CD4-positive, alpha-beta T cell (primary cell): ENCODE results near the gene PPP2R2B. TPM values are rescaled to one million over a fixed set of nuclear protein-coding genes. Genes with fewer than 3 reads are reported as not detected.

Experiments used
- ATAC-seq: fragments of 200-7000 bp; cut with Tn5 transposase; one replicate; pipeline ENCODE4 v1.10.0; 2022; ENCODE audit warnings: mild to moderate bottlenecking; ENCODE audit not compliant: poor library complexity
- CTCF ChIA-PET: fragments of 350-600 bp; sonication (Branson Sonifier 250); formaldehyde crosslinking; loops from one replicate; lab custom pipeline; 2021; ENCODE audit warnings: antibody characterized with exemption, inconsistent platforms; lab: Charles Lee
- POLR2A ChIA-PET: fragments of 350-600 bp; sonication (Branson Sonifier 250); formaldehyde crosslinking; loops from one replicate; lab custom pipeline; 2021; ENCODE audit warnings: antibody characterized with exemption, inconsistent platforms; lab: Charles Lee
- DNase-seq, 14 experiments: peaks; one replicate each; pipeline ENCODE4 v3.0.0-alpha.2; 2013 to 2020; ENCODE audit warnings: mixed read lengths in 2 of 14
- H3K27ac ChIP-seq, 2 donors: one replicate each; pipeline versions ENCODE4 v1.5.1 to v1.7.0; 2013; ENCODE audit warnings: low read length in 2 of 2, low read depth in 1 of 2, mild to moderate bottlenecking in 1 of 2
- H3K27me3 ChIP-seq, 2 experiments: 1 replicate in 1 of 2; 2 replicates in 1 of 2; pipeline versions ENCODE4 v1.6.1 to v1.7.0; 2013; ENCODE audit warnings: low read length in 2 of 2, control low read depth in 1 of 2, mild to moderate bottlenecking in 1 of 2, moderate library complexity in 1 of 2; ENCODE audit not compliant: insufficient read depth in 2 of 2, control insufficient read depth in 1 of 2
- H3K36me3 ChIP-seq: one replicate; pipeline ENCODE4 v1.6.1; 2013; ENCODE audit warnings: low read length, control low read depth; ENCODE audit not compliant: insufficient read depth
- H3K4me1 ChIP-seq: one replicate; pipeline ENCODE4 v1.6.1; 2013; ENCODE audit warnings: low read length, control low read depth; ENCODE audit not compliant: insufficient read depth
- H3K4me3 ChIP-seq: one replicate; pipeline ENCODE4 v1.5.1; 2013; ENCODE audit warnings: mild to moderate bottlenecking, low read length, moderate library complexity
- H3K9me3 ChIP-seq, 2 experiments: 1 replicate in 1 of 2; 2 replicates in 1 of 2; pipeline versions ENCODE4 v1.6.1 to v1.7.0; 2013; ENCODE audit warnings: low read length in 2 of 2, mild to moderate bottlenecking in 2 of 2, control low read depth in 1 of 2, moderate library complexity in 1 of 2; ENCODE audit not compliant: control insufficient read depth in 1 of 2, insufficient read depth in 1 of 2
- H3K27ac Mint-ChIP-seq: one replicate; pipeline ENCODE4 v1.8.0; 2020; ENCODE audit warnings: mixed read lengths
- H3K27me3 Mint-ChIP-seq: one replicate; pipeline ENCODE4 v1.8.0; 2021; ENCODE audit warnings: mixed read lengths
- H3K36me3 Mint-ChIP-seq: one replicate; pipeline ENCODE4 v1.8.0; 2021; ENCODE audit warnings: low read depth, mixed read lengths
- H3K4me1 Mint-ChIP-seq: one replicate; pipeline ENCODE4 v1.8.0; 2021; ENCODE audit warnings: low read depth, mixed read lengths
- H3K4me3 Mint-ChIP-seq: one replicate; pipeline ENCODE4 v1.8.0; 2020; ENCODE audit warnings: mild to moderate bottlenecking, mixed read lengths
- H3K9me3 Mint-ChIP-seq: one replicate; pipeline ENCODE4 v1.8.0; 2020; ENCODE audit warnings: mixed read lengths
- CTCF ChIP-seq: fragments of 200-600 bp; IDR thresholded peaks from one replicate; pipeline ENCODE4 v1.8.0; 2022; ENCODE audit warnings: antibody characterized with exemption, mild to moderate bottlenecking
- intact Hi-C, 2 experiments: fragments of 100-400 bp; cut with DNase I in 1 of 2; cut with micrococcal nuclease in 1 of 2; formaldehyde crosslinking; loops; one replicate each; pipeline versions ENCODE4 v1.15.1 to v1.9.0; 2023 to 2025; cut with DNase I, micrococcal nuclease
- total RNA-seq, 174 experiments: library from RNA in 2 of 174; stranded (reverse) in 2 of 174; gene quantifications; one replicate each; pipeline ENCODE4 v1.2.3 and lab custom pipeline; 2021 to 2026

PPP2R2B gene
- total RNA-seq, 2 experiments from 2014 or later = 4.1 to 4.2 TPM

DNA sequence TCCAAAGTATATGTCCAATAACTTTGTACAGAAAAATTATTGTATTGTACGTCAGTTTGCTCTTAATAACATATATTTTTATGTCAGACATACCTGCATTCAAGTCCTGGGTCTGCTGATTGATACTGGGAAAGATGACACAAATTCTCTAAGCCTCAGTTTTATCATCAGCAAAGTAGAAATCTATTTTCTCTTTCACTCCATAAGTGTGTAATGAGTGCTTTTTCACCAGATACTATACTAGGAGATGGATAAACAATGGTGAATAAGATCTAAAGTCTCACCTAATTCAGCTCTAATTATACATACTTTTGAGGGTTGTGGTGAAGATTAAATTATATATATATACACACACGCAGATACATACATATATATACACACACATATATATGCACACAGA, 12.3 kb downstream of the PPP2R2B start:
- no peaks in the 10 kb centered on the region for H3K36me3 ChIP-seq
- Mint-ChIP-seq H3K36me3 (no peaks in the 10 kb centered on the region), H3K9me3 (no peaks in the 10 kb centered on the region), H3K4me1 (no peaks in the 10 kb centered on the region), H3K27me3 (no peaks in the 10 kb centered on the region), H3K27ac (no peak overlapping the region), H3K4me3 (no peak overlapping the region)
- DNase-seq = no peak
- ChIA-PET POLR2A (no interaction called here), CTCF (no interaction called here)
- no peak for ATAC-seq
- no peaks in the 10 kb centered on the region for H3K9me3 ChIP-seq
- no peaks in the 10 kb centered on the region for H3K27me3 ChIP-seq
- no peak overlapping the region for H3K27ac ChIP-seq
- no peak for TF ChIP-seq CTCF
- intact Hi-C loops = no loop called here
- no peak overlapping the region for H3K4me3 ChIP-seq
- H3K4me1 ChIP-seq = no peaks in the 10 kb centered on the region

- intact Hi-C loops = no loop called here
- TF ChIP-seq CTCF = no peak
- DNase-seq (no peak), ATAC-seq (no peak)
- Histone ChIP-seq H3K4me1 (no peaks in the 10 kb centered on the region), H3K27me3 (no peaks in the 10 kb centered on the region), H3K36me3 (no peaks in the 10 kb centered on the region), H3K27ac (no peak overlapping the region), H3K4me3 (no peak overlapping the region), H3K9me3 (no peaks in the 10 kb centered on the region)
- POLR2A ChIA-PET = no interaction called here
- Mint-ChIP-seq H3K4me3 (no peak overlapping the region), H3K4me1 (peaks cover 9% of the 10 kb centered on the region), H3K36me3 (no peaks in the 10 kb centered on the region), H3K9me3 (no peaks in the 10 kb centered on the region), H3K27ac (no peak overlapping the region), H3K27me3 (no peaks in the 10 kb centered on the region)
- CTCF ChIA-PET = no interaction called here
Measured at GRCh38 chr5:146862641-146863040, 15.9 kb downstream of the PPP2R2B start.

GRCh38 chr5:146860213-146860893, 18.2 kb downstream of the PPP2R2B start:
- intact Hi-C loops = no loop called here
- POLR2A ChIA-PET = no interaction called here
- H3K4me1 ChIP-seq = no peaks in the 10 kb centered on the region
- no peaks in the 10 kb centered on the region for H3K27me3 Mint-ChIP-seq
- no peak overlapping the region for H3K27ac Mint-ChIP-seq
- DNase-seq = no peak
- ATAC-seq = no peak
- no peaks in the 10 kb centered on the region for H3K27me3 ChIP-seq
- H3K4me3 ChIP-seq = no peak overlapping the region
- TF ChIP-seq CTCF = no peak
- CTCF ChIA-PET = no interaction called here
- H3K9me3 ChIP-seq = no peaks in the 10 kb centered on the region
- H3K36me3 Mint-ChIP-seq = no peaks in the 10 kb centered on the region
- H3K36me3 ChIP-seq = no peaks in the 10 kb centered on the region
- no peak overlapping the region for H3K4me3 Mint-ChIP-seq
- H3K4me1 Mint-ChIP-seq = peaks cover 9% of the 10 kb centered on the region
- no peaks in the 10 kb centered on the region for H3K9me3 Mint-ChIP-seq
- no peak overlapping the region for H3K27ac ChIP-seq
